ENCODE measurements around the gene VWA2.

VWA2 gene

GRCh38 chr10:114239117-114239993 is at the start of gene VWA2:
Gene VWA2, plus strand, starts transcription at chr10:114239254. Its CDS starts 9,460 bp downstream, at chr10:114248714.
- no peak for DNase-seq

GRCh38 chr10:114189700-114190099 is 49.4 kb upstream of the VWA2 start:
- DNase-seq = no peak

- DNase-seq = no peak
Observed at GRCh38 chr10:114195079-114195478, 44.0 kb upstream of the VWA2 start.

GRCh38 chr10:114199239-114199638 is 39.8 kb upstream of the VWA2 start:
- no peak for DNase-seq

- DNase-seq = no peak
Observed at GRCh38 chr10:114202812-114203211, 36.2 kb upstream of the VWA2 start.

GRCh38 chr10:114206902-114207301 is 32.2 kb upstream of the VWA2 start:
- no peak for DNase-seq

GRCh38 chr10:114207349-114207748 is 31.7 kb upstream of the VWA2 start:
- DNase-seq = no peak

GRCh38 chr10:114208351-114208750 is 30.7 kb upstream of the VWA2 start:
- DNase-seq = no peak

- DNase-seq = no peak
Observed at GRCh38 chr10:114212153-114212552, 26.9 kb upstream of the VWA2 start.

- no peak for DNase-seq
Observed at GRCh38 chr10:114215033-114215432, 24.0 kb upstream of the VWA2 start.

- no peak for DNase-seq
Observed at GRCh38 chr10:114220281-114220680, 18.8 kb upstream of the VWA2 start.

- no peak for DNase-seq
Observed at GRCh38 chr10:114221235-114221634, 17.8 kb upstream of the VWA2 start.

GRCh38 chr10:114223066-114223465 is 16.0 kb upstream of the VWA2 start:
- DNase-seq = no peak

GRCh38 chr10:114228156-114228555 is 10.9 kb upstream of the VWA2 start:
- DNase-seq = no peak

GRCh38 chr10:114232561-114233176 is 6.4 kb upstream of the VWA2 start:
- no peak for DNase-seq

- no peak for DNase-seq
Observed at GRCh38 chr10:114233482-114233881, 5.6 kb upstream of the VWA2 start.

- no peak for DNase-seq
Observed at GRCh38 chr10:114234132-114234531, 4.9 kb upstream of the VWA2 start.

GRCh38 chr10:114239994-114240345 is 916 bp downstream of the VWA2 start:
- no peak for DNase-seq

- DNase-seq = no peak
Observed at GRCh38 chr10:114242235-114242634, 3.2 kb downstream of the VWA2 start.

GRCh38 chr10:114243661-114244060 is 4.6 kb downstream of the VWA2 start:
- DNase-seq = no peak

- no peak for DNase-seq
Observed at GRCh38 chr10:114244126-114244525, 5.1 kb downstream of the VWA2 start.

GRCh38 chr10:114245121-114245791 is 6.2 kb downstream of the VWA2 start:
- DNase-seq = no peak

GRCh38 chr10:114246679-114247305 is 7.7 kb downstream of the VWA2 start:
- no peak for DNase-seq
